ENCODE measurements around the gene CA6.
A peak's percentile ranks its signal among the peaks of the same experiment; 100 is the strongest.
"Not testable (repeated sequence)": the region's sequence is repeated elsewhere in the genome, so short reads cannot be mapped to it uniquely, and the experiment has no call there.

The CA6 gene

DNA sequence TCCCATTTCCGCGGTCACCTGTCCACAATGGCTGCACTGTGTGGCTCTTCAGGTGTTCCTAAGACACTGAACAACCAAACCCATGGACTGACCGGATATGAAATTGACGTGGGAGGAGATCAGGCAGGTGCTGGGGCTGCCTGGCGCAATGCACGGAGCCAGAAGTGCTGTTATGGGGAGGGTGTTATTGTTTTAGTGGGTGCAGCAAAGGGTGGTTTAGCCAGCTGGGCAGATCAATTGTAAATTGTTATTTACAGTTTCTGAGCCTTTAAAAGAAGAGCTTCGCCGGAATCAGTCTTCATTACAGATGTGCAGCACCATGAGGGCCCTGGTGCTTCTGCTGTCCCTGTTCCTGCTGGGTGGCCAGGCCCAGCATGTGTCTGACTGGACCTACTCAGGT lies at the start of gene CA6:
TSS of gene CA6 (plus strand) at position 301 of the 400 bp plus-strand sequence. CDS start at position 320, 19 bp downstream.
- peaks cover 24% of the 10 kb centered on the region for H3K4me1 ChIP-seq (ENCODE audit: insufficient read depth, low read length)
- no peaks in the 10 kb centered on the region for H3K27me3 ChIP-seq (ENCODE audit: insufficient read depth, low read length)
- no peak within 1 kb of the TSS for H3K4me3 ChIP-seq (ENCODE audit: low read length)
- no peak within 1 kb of the TSS for H2AFZ ChIP-seq (ENCODE audit: low read depth, low read length)
- H3K9me3 ChIP-seq (ENCODE audit: low read length): no peaks in the 10 kb centered on the region
- H3K36me3 ChIP-seq (ENCODE audit: insufficient read depth, low read length): no peaks in the 10 kb centered on the region

GRCh38 chr1:8896775-8897174 lies 48.9 kb upstream of the CA6 start:
- H3K36me3 ChIP-seq (ENCODE audit: insufficient read depth, low read length); H2AFZ ChIP-seq (ENCODE audit: low read depth, low read length); H3K27me3 ChIP-seq (ENCODE audit: insufficient read depth, low read length); H3K4me1 ChIP-seq (ENCODE audit: insufficient read depth, low read length); H3K4me3 ChIP-seq (ENCODE audit: low read length); H3K9me3 ChIP-seq (ENCODE audit: low read length): not testable (repeated sequence)

- not testable (repeated sequence) for H3K36me3 ChIP-seq (ENCODE audit: insufficient read depth, low read length); H3K4me1 ChIP-seq (ENCODE audit: insufficient read depth, low read length); H3K27me3 ChIP-seq (ENCODE audit: insufficient read depth, low read length); H3K4me3 ChIP-seq (ENCODE audit: low read length); H3K9me3 ChIP-seq (ENCODE audit: low read length); H2AFZ ChIP-seq (ENCODE audit: low read depth, low read length)
These were observed 48.2 kb upstream of the CA6 start for GRCh38 chr1:8897505-8897904.

DNA sequence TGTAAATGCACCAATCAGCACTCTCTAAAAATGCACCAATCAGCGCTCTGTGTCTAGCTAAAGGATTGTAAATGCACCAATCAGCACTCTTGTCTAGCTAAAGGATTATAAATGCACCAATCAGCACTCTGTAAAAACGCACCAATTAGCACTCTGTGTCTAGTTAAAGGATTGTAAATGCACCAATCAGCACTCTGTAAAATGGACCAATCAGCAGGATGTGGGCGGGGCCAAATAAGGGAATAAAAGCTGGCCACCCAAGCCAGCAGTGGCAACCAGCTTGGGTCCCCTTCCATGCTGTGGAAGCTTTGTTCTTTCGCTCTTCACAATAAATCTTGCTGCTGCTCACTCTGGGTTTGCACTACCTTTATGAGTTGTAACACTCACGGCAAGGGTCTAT lies 47.2 kb upstream of the CA6 start:
- H3K4me3 ChIP-seq (ENCODE audit: low read length); H2AFZ ChIP-seq (ENCODE audit: low read depth, low read length); H3K36me3 ChIP-seq (ENCODE audit: insufficient read depth, low read length); H3K9me3 ChIP-seq (ENCODE audit: low read length); H3K4me1 ChIP-seq (ENCODE audit: insufficient read depth, low read length); H3K27me3 ChIP-seq (ENCODE audit: insufficient read depth, low read length): not testable (repeated sequence)

GRCh38 chr1:8899046-8899445 lies 46.6 kb upstream of the CA6 start:
- no peaks in the 10 kb centered on the region for H3K36me3 ChIP-seq (ENCODE audit: insufficient read depth, low read length)
- no peaks in the 10 kb centered on the region for H3K4me1 ChIP-seq (ENCODE audit: insufficient read depth, low read length)
- H2AFZ ChIP-seq (ENCODE audit: low read depth, low read length): no peak overlapping the region
- no peak overlapping the region for H3K4me3 ChIP-seq (ENCODE audit: low read length)
- no peaks in the 10 kb centered on the region for H3K27me3 ChIP-seq (ENCODE audit: insufficient read depth, low read length)
- H3K9me3 ChIP-seq (ENCODE audit: low read length): no peaks in the 10 kb centered on the region

- not testable (repeated sequence) for H3K27me3 ChIP-seq (ENCODE audit: insufficient read depth, low read length); H3K9me3 ChIP-seq (ENCODE audit: low read length); H3K4me3 ChIP-seq (ENCODE audit: low read length); H3K36me3 ChIP-seq (ENCODE audit: insufficient read depth, low read length); H3K4me1 ChIP-seq (ENCODE audit: insufficient read depth, low read length); H2AFZ ChIP-seq (ENCODE audit: low read depth, low read length)
These were observed 45.0 kb upstream of the CA6 start for GRCh38 chr1:8900684-8901083.

- Histone ChIP-seq H2AFZ (ENCODE audit: low read depth, low read length) (no peak overlapping the region), H3K27me3 (ENCODE audit: insufficient read depth, low read length) (no peaks in the 10 kb centered on the region), H3K9me3 (ENCODE audit: low read length) (no peaks in the 10 kb centered on the region), H3K4me1 (ENCODE audit: insufficient read depth, low read length) (no peaks in the 10 kb centered on the region), H3K4me3 (ENCODE audit: low read length) (no peak overlapping the region), H3K36me3 (ENCODE audit: insufficient read depth, low read length) (no peaks in the 10 kb centered on the region)
These were observed 42.9 kb upstream of the CA6 start for GRCh38 chr1:8902765-8903164.

GRCh38 chr1:8903410-8903809 lies 42.3 kb upstream of the CA6 start:
- Histone ChIP-seq H3K36me3 (ENCODE audit: insufficient read depth, low read length) (no peaks in the 10 kb centered on the region), H3K9me3 (ENCODE audit: low read length) (no peaks in the 10 kb centered on the region), H3K4me3 (ENCODE audit: low read length) (no peak overlapping the region), H3K27me3 (ENCODE audit: insufficient read depth, low read length) (no peaks in the 10 kb centered on the region), H2AFZ (ENCODE audit: low read depth, low read length) (no peak overlapping the region), H3K4me1 (ENCODE audit: insufficient read depth, low read length) (peaks cover 2% of the 10 kb centered on the region)

DNA sequence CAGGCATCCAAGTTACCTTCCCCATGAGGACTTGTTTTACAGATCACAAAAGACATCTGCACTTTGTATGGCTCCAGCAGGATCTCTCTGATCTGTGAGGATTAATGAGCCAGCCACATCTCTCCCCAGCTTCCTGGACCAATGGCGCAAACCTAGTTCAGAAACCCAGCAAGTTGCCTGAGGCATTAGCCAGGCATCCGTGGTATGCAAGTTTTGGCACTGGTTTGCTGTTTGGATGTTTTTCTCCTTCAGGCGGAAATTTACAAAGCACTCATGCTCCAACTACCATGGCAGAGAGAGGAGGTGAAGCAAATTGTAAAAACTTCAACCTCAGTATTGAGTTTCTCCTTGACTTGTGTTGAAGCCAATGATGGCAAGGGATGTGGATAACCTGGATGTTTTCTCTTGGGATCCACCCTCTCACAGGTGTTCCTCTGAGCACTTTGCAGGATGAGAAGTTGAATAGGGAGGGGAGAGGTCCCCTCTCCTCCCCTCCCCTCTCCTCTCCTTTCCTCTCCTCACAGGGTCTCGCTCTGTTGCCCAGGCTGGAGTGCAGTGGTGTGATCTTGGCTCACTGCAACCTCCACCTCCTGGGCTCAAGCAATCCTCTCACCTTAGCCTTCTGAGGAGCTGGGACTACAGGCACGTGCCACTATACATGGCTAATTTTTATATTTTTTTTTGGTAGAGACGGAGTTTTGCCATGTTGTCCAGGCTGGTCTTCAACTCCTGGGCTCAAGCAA lies 41.6 kb upstream of the CA6 start:
- H3K9me3 ChIP-seq (ENCODE audit: low read length): no peaks in the 10 kb centered on the region
- no peak overlapping the region for H2AFZ ChIP-seq (ENCODE audit: low read depth, low read length)
- peaks cover 7% of the 10 kb centered on the region for H3K4me1 ChIP-seq (ENCODE audit: insufficient read depth, low read length)

GRCh38 chr1:8905582-8906191 lies 40.0 kb upstream of the CA6 start:
- H3K36me3 ChIP-seq (ENCODE audit: insufficient read depth, low read length): no peaks in the 10 kb centered on the region
- no peak overlapping the region for H2AFZ ChIP-seq (ENCODE audit: low read depth, low read length)
- no peaks in the 10 kb centered on the region for H3K9me3 ChIP-seq (ENCODE audit: low read length)
- no peak overlapping the region for H3K4me3 ChIP-seq (ENCODE audit: low read length)
- H3K27me3 ChIP-seq (ENCODE audit: insufficient read depth, low read length): no peaks in the 10 kb centered on the region
- peaks cover 7% of the 10 kb centered on the region for H3K4me1 ChIP-seq (ENCODE audit: insufficient read depth, low read length)

More for the DNA sequence above, 41.6 kb upstream of the CA6 start:
- H3K27me3 ChIP-seq (ENCODE audit: insufficient read depth, low read length): no peaks in the 10 kb centered on the region
- no peak overlapping the region for H3K4me3 ChIP-seq (ENCODE audit: low read length)
- no peaks in the 10 kb centered on the region for H3K36me3 ChIP-seq (ENCODE audit: insufficient read depth, low read length)

- Histone ChIP-seq H3K4me3 (ENCODE audit: low read length) (peak overlapping the region; percentile 17), H3K27me3 (ENCODE audit: insufficient read depth, low read length) (no peaks in the 10 kb centered on the region), H2AFZ (ENCODE audit: low read depth, low read length) (peak overlapping the region; percentile 28)
These were observed 37.1 kb upstream of the CA6 start for GRCh38 chr1:8908388-8909151.

DNA sequence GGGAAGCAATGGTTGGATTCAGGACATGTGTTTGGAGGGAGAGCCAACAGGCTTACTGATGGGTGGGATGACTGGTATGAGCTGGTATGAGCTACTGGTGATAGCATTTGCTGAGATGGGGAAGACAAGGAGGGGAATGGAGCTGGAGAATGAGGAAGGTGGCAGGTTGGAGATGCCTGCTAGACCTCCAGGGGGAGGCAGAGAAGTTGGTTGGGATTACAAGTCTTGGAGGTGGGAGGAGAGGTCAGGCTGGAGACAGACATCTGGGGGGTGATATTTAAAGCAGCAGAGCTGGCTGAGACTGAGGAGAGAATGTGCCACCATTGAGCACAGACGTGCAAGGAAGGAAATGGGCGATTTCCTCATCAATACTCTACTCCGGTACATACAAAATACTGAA lies 35.3 kb upstream of the CA6 start:
- H3K4me3 ChIP-seq (ENCODE audit: low read length): no peak overlapping the region
- no peak overlapping the region for H2AFZ ChIP-seq (ENCODE audit: low read depth, low read length)
- no peaks in the 10 kb centered on the region for H3K36me3 ChIP-seq (ENCODE audit: insufficient read depth, low read length)
- H3K4me1 ChIP-seq (ENCODE audit: insufficient read depth, low read length): peaks cover 18% of the 10 kb centered on the region
- H3K9me3 ChIP-seq (ENCODE audit: low read length): peaks cover 2% of the 10 kb centered on the region
- no peaks in the 10 kb centered on the region for H3K27me3 ChIP-seq (ENCODE audit: insufficient read depth, low read length)

More at GRCh38 chr1:8908388-8909151, 37.1 kb upstream of the CA6 start:
- peaks cover 7% of the 10 kb centered on the region for H3K4me1 ChIP-seq (ENCODE audit: insufficient read depth, low read length)
- peaks cover 2% of the 10 kb centered on the region for H3K9me3 ChIP-seq (ENCODE audit: low read length)
- no peaks in the 10 kb centered on the region for H3K36me3 ChIP-seq (ENCODE audit: insufficient read depth, low read length)

GRCh38 chr1:8910914-8911313 lies 34.8 kb upstream of the CA6 start:
- peaks cover 2% of the 10 kb centered on the region for H3K9me3 ChIP-seq (ENCODE audit: low read length)
- no peak overlapping the region for H2AFZ ChIP-seq (ENCODE audit: low read depth, low read length)
- H3K27me3 ChIP-seq (ENCODE audit: insufficient read depth, low read length): no peaks in the 10 kb centered on the region
- peaks cover 24% of the 10 kb centered on the region for H3K4me1 ChIP-seq (ENCODE audit: insufficient read depth, low read length)
- no peaks in the 10 kb centered on the region for H3K36me3 ChIP-seq (ENCODE audit: insufficient read depth, low read length)
- H3K4me3 ChIP-seq (ENCODE audit: low read length): no peak overlapping the region
